BLaER1 (cell line): ENCODE measurements around the gene USP6NL.

ENCODE experiments used
- H3K27ac ChIP-seq: shearing (Covaris generic); formaldehyde crosslinking; 2 replicates; pipeline ENCODE4 v1.8.1; 2022
- H3K27me3 ChIP-seq: shearing (Covaris generic); formaldehyde crosslinking; 2 replicates; pipeline ENCODE4 v1.8.1; 2022
- H3K36me3 ChIP-seq: shearing (Covaris generic); formaldehyde crosslinking; 2 replicates; pipeline ENCODE4 v1.8.1; 2022
- H3K4me1 ChIP-seq: shearing (Covaris generic); formaldehyde crosslinking; 2 replicates; pipeline ENCODE4 v1.8.1; 2022
- H3K4me2 ChIP-seq: shearing (Covaris generic); formaldehyde crosslinking; 2 replicates; pipeline ENCODE4 v1.8.1; 2022
- H3K4me3 ChIP-seq: shearing (Covaris generic); formaldehyde crosslinking; 2 replicates; pipeline ENCODE4 v1.8.1; 2022
- H3K9ac ChIP-seq: shearing (Covaris generic); formaldehyde crosslinking; 2 replicates; pipeline ENCODE4 v1.8.1; 2022
- H3K9me3 ChIP-seq: shearing (Covaris generic); formaldehyde crosslinking; 2 replicates; pipeline ENCODE4 v1.8.1; 2022
- H4K20me1 ChIP-seq: shearing (Covaris generic); formaldehyde crosslinking; 2 replicates; pipeline ENCODE4 v1.8.1; 2022
- Cebpa-rat ChIP-seq: shearing (Covaris generic); IDR thresholded peaks from 2 replicates; pipeline ENCODE4 v1.8.1; 2022

Gene USP6NL

GRCh38 chr10:11608159-11609013, 3.1 kb downstream of the USP6NL start:
- Histone ChIP-seq H3K27me3 (no peaks in the 10 kb centered on the region), H3K4me3 (no peak overlapping the region), H3K9ac (no peak overlapping the region), H3K4me1 (peaks cover 51% of the 10 kb centered on the region), H3K9me3 (peaks cover 9% of the 10 kb centered on the region), H4K20me1 (peaks cover 30% of the 10 kb centered on the region), H3K4me2 (peak overlapping the region; percentile 85), H3K36me3 (peaks cover 4% of the 10 kb centered on the region; the same call in 1 of the 2 replicates), H3K27ac (no peak overlapping the region)
- no peak for TF ChIP-seq Cebpa-rat

- peaks cover 35% of the 10 kb centered on the region for H4K20me1 ChIP-seq
- no peak for TF ChIP-seq Cebpa-rat
- peaks cover 12% of the 10 kb centered on the region; the same call in 1 of the 2 replicates for H3K36me3 ChIP-seq
- H3K4me3 ChIP-seq, result no peak overlapping the region
- H3K9me3 ChIP-seq, result peaks cover 18% of the 10 kb centered on the region
- H3K4me2 ChIP-seq, result no peak overlapping the region; the same call in 1 of the 2 replicates
- H3K9ac ChIP-seq, result no peak overlapping the region
- no peak overlapping the region for H3K27ac ChIP-seq
- H3K4me1 ChIP-seq, result peaks cover 51% of the 10 kb centered on the region
- no peaks in the 10 kb centered on the region for H3K27me3 ChIP-seq
Observed at GRCh38 chr10:11605807-11606408, 5.5 kb downstream of the USP6NL start.

GRCh38 chr10:11604865-11605650, 6.4 kb downstream of the USP6NL start:
- Histone ChIP-seq H3K4me1 (peaks cover 59% of the 10 kb centered on the region), H3K9ac (no peak overlapping the region), H3K36me3 (peaks cover 12% of the 10 kb centered on the region; the same call in 1 of the 2 replicates), H4K20me1 (peaks cover 32% of the 10 kb centered on the region), H3K4me2 (peak overlapping the region; percentile 27), H3K27ac (no peak overlapping the region), H3K4me3 (no peak overlapping the region), H3K9me3 (peaks cover 26% of the 10 kb centered on the region), H3K27me3 (no peaks in the 10 kb centered on the region)
- TF ChIP-seq Cebpa-rat, result no peak

GRCh38 chr10:11603741-11604140, 7.7 kb downstream of the USP6NL start:
- H3K4me3 ChIP-seq, result no peak overlapping the region

GRCh38 chr10:11602919-11603523, 8.4 kb downstream of the USP6NL start:
- peaks cover 12% of the 10 kb centered on the region; the same call in 1 of the 2 replicates for H3K36me3 ChIP-seq
- 0 out of 2 replicates have a peak overlapping the region, but pooled peaks have one; percentile 3 for H3K4me2 ChIP-seq
- H3K4me1 ChIP-seq, result peaks cover 54% of the 10 kb centered on the region
- TF ChIP-seq Cebpa-rat, result no peak
- no peak overlapping the region for H3K9ac ChIP-seq
- no peak overlapping the region for H3K4me3 ChIP-seq
- H3K9me3 ChIP-seq, result peaks cover 27% of the 10 kb centered on the region
- no peak overlapping the region for H3K27ac ChIP-seq
- no peaks in the 10 kb centered on the region for H3K27me3 ChIP-seq
- peaks cover 16% of the 10 kb centered on the region for H4K20me1 ChIP-seq

More at GRCh38 chr10:11603741-11604140, 7.7 kb downstream of the USP6NL start:
- Histone ChIP-seq H3K4me1 (peaks cover 59% of the 10 kb centered on the region), H3K27ac (no peak overlapping the region), H3K36me3 (peaks cover 12% of the 10 kb centered on the region; the same call in 1 of the 2 replicates), H3K9me3 (peaks cover 27% of the 10 kb centered on the region), H3K27me3 (no peaks in the 10 kb centered on the region), H3K9ac (no peak overlapping the region), H4K20me1 (peaks cover 21% of the 10 kb centered on the region), H3K4me2 (no peak overlapping the region)
- no peak for TF ChIP-seq Cebpa-rat

- no peak overlapping the region for H3K4me2 ChIP-seq
- peaks cover 50% of the 10 kb centered on the region for H3K4me1 ChIP-seq
- TF ChIP-seq Cebpa-rat, result no peak
- no peak overlapping the region for H3K9ac ChIP-seq
- peaks cover 19% of the 10 kb centered on the region for H4K20me1 ChIP-seq
- H3K9me3 ChIP-seq, result peaks cover 27% of the 10 kb centered on the region
- H3K27ac ChIP-seq, result no peak overlapping the region
- H3K4me3 ChIP-seq, result no peak overlapping the region
- H3K36me3 ChIP-seq, result peaks cover 12% of the 10 kb centered on the region; the same call in 1 of the 2 replicates
- H3K27me3 ChIP-seq, result no peaks in the 10 kb centered on the region
Observed at GRCh38 chr10:11602358-11602757, 9.1 kb downstream of the USP6NL start.

GRCh38 chr10:11601670-11602069, 9.8 kb downstream of the USP6NL start:
- H3K9ac ChIP-seq, result no peak overlapping the region
- H3K4me2 ChIP-seq, result no peak overlapping the region
- TF ChIP-seq Cebpa-rat, result no peak
- no peak overlapping the region for H3K27ac ChIP-seq
- H3K4me3 ChIP-seq, result no peak overlapping the region
- peaks cover 19% of the 10 kb centered on the region for H4K20me1 ChIP-seq
- peaks cover 50% of the 10 kb centered on the region for H3K4me1 ChIP-seq
- peaks cover 9% of the 10 kb centered on the region; the same call in 1 of the 2 replicates for H3K36me3 ChIP-seq
- no peaks in the 10 kb centered on the region for H3K27me3 ChIP-seq
- peaks cover 24% of the 10 kb centered on the region for H3K9me3 ChIP-seq

GRCh38 chr10:11600280-11600679, 11.2 kb downstream of the USP6NL start:
- no peak for TF ChIP-seq Cebpa-rat
- H3K27ac ChIP-seq, result no peak overlapping the region
- no peaks in the 10 kb centered on the region for H3K27me3 ChIP-seq

More at GRCh38 chr10:11600280-11600679, 11.2 kb downstream of the USP6NL start:
- peaks cover 18% of the 10 kb centered on the region for H3K9me3 ChIP-seq
- peaks cover 29% of the 10 kb centered on the region for H4K20me1 ChIP-seq
- H3K9ac ChIP-seq, result no peak overlapping the region
- peak overlapping the region; percentile 48 for H3K4me2 ChIP-seq
- H3K4me3 ChIP-seq, result no peak overlapping the region
- peaks cover 8% of the 10 kb centered on the region; the same call in 1 of the 2 replicates for H3K36me3 ChIP-seq
- H3K4me1 ChIP-seq, result peaks cover 54% of the 10 kb centered on the region
